Prostate gland (tissue), 2 donors: ENCODE results near the gene CDC42BPA.

Experiments used
- CTCF ChIP-seq, 4 experiments: fragments of 200-600 bp in 2 of 4; fragments of 450-650 bp in 2 of 4; sonication (generic) in 2 of 4; IDR thresholded peaks; 1 replicate in 3 of 4; 2 replicates in 1 of 4; pipeline ENCODE4 v1.5.1; 2016 to 2019; ENCODE audit warnings: antibody characterized with exemption in 4 of 4, mild to moderate bottlenecking in 2 of 4, moderate library complexity in 2 of 4
- POLR2A ChIP-seq: fragments of 450-650 bp; IDR thresholded peaks from one replicate; pipeline ENCODE4 v1.6.1; 2016; ENCODE audit warnings: antibody characterized with exemption, mild to moderate bottlenecking
- POLR2AphosphoS5 ChIP-seq: sonication (generic); formaldehyde crosslinking; IDR thresholded peaks from one replicate; pipeline ENCODE4 v1.6.1; 2017; ENCODE audit warnings: antibody characterized with exemption

GRCh38 chr1:227043755-227044154, 274.5 kb downstream of the CDC42BPA start:
- TF ChIP-seq CTCF (IDR thresholded peaks at IDR 0.05) (no peak), POLR2A (no peak), POLR2AphosphoS5 (no peak)
